NAMALWA (cell line): ENCODE measurements around the gene MAFG.

Source experiments
- DNase-seq: peaks from one replicate; pipeline ENCODE4 v3.0.0-alpha.2; 2015; ENCODE audit warnings: low spot score

Gene MAFG

DNA sequence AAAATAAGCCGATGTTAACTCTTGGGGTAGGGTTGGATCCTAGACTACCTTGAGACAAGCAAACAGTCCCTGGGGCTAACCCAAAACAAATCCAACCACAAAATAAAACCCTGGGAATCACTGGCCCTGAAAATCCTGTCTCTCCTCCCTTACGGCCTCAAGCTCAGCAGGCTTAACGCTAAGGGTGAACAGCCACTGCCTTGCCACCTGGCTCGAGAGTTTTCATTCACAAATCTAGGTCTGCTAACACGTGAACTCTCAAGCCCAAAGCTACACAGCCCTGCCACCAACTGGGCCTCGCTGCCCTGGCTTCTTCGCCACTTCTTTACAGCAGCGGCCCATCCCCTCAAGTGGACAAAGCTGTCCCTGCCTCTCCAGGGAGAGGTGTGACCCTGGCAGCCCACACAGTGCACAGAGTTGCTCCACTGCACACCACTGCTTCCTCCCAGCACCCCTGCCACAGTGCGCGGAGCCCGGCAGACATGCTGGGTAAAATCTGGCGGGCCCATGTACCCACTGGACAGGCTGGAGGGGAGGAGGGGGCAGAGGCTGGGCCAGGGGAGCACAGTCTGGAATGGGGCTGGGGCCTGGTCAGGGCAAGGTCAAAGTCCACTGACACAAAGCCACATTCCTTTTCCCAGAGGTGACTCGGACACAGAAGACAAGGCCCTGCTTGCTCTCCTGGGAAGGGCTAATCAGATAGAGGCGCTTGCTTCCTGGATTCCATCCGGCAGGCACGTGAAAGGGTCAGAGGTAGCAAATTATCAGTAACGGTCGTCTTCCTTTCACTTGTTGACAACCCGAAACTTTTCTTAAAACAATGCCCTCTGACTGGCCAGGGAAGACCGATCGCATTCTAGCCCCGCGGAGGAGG, 17.3 kb downstream of the MAFG start:
- no peak for DNase-seq

DNA sequence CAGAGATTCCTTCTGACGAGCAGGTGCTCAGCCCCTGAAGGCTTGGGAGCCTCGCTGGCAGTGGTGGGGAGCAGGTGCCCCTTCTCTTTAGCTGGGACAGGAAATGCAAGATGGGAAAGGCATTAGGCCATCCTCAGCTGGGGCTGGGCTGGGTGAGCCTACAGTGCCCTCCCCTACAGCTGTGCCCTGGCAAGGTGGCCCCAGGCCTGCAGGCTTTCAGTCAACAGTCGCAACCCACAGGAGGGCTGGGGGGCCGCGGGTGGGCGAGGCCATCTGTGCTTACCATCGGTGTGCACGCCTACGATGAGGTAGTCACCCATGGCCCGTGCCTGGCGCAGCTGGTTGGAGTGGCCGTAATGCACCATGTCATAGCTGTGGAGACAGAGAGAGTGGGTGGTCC, 18.3 kb downstream of the MAFG start:
- no peak for DNase-seq

DNA sequence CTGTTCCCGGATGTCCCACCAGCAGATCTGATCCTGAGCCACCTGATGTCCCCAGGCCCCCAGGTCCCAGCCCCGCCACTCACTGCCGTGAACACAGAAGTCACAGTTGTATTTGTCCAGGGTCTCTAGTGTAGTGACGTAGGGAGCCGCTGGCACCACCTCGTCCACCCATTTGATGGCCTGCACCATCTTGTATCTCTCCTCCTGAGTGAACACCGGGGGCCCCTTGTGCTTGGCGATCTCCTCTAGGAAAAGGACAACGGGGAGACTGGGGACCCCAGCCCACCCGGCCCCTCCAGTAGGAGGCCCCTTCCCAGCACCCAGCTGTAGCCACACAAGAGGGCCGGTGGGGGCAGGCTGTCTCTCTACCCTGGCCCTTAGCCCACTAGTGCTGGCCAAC, 18.7 kb downstream of the MAFG start:
- DNase-seq, result no peak

DNA sequence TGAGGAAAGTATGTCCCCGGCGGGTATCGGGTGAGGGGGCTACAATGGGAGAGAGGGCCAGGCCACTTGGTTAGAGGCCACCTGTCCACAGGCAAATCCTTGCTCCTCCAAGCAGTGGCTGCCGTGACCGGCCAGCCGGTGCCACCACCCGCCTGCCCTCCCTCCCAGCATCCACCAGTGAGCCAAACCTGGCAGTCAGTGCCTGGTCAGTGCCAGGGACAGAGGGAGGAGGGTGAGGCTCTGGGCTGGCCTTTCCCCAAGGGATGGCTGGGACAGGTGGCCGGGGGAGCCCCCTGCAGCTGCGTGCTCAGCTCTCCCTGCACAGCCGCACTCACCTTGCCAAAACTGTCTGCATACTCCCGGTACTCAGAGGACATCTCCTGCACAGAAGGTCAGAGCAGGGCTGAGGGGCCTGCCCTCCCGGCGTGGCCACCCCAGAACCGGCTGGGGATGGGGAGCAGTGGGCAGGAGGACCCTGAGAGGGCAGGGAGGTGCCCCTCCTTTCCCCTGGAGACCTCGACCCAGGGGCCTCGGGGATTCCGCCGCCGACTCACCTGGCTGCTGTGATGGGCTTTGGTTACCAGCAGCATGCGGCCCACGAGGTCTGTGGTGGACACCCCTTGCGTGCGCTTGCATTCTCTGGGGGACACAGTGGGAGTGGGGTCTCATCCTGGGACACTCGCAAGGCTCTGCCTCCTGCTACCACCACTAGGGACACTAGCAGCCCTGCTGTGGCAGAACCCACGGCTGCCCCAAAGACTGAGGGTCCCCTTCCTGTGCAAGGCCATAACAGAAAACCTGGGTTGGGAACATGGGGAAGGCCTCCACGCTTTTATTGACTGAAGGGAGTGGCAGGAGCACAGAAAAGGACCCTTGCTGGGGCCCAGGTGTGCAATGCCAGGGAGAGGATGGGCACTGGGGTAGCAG, 20.1 kb downstream of the MAFG start:
- DNase-seq, result no peak

DNA sequence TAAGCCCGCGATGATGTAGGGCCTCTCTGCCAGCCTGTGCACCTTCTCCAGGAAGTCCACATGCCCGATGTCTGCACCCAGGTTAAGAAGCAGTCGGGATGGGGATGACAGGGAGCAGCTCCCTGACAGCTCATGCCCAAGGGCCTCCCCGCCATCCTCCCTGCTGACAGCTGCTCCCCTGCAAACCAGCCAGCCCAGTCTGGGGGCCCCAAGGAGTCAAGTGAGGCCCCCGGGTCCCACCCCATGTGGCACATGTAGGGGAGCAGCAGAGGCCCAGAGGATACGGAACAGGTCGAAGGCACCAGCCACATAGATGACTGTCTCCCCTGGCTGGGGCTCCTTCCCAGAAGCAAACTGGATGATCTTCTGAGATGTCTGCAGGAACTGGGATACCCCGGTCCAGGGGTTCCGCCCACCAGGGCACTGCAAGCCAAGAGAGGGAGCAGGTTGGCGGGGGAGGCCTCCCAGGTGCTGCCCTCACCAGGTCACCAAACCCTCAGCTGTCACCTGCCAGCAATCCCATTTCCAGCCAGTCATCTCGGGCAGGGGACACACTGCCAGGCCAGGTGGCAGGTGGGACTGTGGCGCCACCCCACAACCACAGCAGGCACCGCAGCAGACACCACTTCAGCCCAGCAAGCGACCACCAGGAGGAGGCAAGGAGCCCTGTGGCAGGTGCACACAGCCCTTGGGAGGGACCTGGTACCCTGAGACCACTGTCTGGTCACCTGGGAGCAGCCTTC, 20.9 kb downstream of the MAFG start:
- DNase-seq, result peak; percentile 59

DNA sequence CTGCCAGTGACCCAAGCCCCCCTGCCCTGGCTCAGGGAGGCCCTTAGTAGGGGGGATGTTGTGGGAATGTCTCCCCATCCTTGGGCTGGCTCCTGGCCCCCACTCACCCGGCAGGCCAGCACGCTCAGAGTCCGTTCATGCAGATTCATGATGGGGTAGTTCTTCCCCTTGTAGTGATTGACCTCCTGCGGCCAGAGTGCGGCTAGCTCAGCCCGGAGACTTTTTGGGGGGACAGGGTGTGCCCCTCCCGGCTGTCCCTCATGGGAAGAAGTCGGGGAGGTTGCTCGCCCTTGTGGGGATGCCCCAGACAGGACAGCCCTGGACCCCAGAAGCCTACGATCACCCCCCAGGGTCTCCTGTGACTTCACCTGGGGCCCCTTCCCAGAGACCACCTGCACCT, 21.5 kb downstream of the MAFG start:
- no peak for DNase-seq

DNA sequence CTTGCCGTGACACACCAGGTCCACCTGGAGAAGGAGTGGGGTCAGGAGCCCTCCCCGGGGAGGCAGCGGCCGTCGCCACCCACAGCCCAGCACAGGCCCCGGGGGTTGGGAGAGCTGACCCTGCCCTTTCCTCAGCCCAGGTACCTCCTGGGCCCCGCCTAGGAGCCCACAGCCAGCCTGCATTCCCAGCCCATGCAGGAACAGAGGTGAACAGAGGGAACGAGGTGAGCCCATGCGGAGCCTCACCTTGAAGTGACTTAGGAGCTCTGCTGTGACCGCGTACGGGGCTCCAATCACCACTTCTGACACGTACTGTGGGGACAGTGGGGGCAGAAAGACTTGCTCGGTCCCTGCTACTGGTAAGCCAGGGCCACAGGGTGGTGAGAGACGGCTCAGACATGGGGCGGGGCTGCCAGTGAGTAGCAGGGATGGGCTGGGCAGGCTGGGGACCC, 22.1 kb downstream of the MAFG start:
- DNase-seq, result no peak

DNA sequence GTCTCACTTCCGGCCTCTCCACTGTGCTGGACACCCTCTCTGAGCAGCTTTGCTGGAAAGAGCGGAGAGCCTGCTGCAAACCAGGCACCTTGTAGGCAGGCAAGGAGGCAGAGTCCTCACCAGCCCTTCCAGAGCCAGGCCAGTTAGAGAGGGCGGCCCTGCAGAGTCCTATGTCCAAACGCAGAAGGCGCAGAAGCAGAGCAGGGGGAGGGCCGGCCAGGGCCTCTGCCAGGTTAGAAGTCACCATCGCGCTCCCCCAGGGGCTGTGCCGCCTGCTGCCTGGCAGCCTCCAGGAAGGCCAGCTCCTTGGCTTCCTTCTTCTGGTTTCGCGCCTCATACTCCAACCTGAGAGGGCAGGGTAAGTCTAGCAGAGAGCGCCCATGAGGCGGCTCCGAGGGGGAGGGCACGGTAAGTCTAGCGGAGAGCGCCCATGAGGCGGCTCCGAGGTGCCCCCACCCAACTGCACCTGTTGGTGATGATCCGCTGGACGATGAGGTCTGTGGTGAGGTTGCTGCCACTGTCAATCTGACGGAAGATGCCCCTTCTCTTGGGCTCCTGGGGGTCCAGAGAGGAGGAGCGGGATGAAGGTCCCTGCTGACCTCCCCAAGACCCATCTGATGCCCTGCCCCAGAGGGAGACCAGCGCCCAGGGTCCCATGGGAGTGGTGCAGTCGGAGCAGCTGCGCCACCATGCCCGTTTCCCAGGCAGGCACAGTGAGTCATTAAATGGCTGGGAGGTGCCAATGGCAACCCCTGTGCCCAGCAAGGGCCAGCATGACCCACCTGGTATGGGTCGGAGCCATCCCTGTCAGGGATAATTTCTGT, 22.7 kb downstream of the MAFG start:
- DNase-seq, result no peak

DNA sequence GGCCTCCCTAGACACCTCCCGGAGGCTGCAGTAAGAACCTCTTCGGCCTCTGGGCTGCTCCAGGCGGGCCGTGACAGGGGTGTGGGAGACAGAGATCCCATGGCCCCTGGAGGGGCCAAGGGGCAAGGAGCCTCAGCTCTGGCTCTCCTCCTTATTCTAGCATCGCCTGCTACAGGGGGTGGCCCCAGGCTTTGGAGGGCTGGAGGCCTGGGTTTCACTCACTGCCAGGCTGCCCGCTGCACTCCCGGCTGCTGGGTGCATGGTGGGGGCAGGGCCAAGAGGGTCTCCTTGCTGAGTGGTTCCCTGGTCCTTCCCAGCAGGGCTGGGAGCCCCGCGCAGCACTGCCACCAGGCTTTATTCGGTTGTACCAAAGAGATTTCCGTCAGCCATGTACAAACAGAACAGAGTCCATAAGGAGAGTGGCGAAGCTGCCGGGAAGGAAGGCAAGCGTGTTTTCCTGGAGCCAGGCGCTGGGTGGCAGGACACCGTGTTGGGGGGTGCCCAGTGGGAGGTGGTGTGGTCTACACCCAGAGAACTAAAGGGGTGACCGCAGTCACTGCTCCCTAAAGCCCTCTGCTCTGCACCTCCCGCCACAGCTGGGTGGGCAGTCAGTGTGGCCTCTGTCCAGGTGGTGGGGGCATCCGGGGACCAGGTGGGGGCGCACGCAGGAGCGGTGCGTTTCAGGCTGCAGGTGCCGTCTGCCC, 23.5 kb downstream of the MAFG start:
- no peak for DNase-seq

DNA sequence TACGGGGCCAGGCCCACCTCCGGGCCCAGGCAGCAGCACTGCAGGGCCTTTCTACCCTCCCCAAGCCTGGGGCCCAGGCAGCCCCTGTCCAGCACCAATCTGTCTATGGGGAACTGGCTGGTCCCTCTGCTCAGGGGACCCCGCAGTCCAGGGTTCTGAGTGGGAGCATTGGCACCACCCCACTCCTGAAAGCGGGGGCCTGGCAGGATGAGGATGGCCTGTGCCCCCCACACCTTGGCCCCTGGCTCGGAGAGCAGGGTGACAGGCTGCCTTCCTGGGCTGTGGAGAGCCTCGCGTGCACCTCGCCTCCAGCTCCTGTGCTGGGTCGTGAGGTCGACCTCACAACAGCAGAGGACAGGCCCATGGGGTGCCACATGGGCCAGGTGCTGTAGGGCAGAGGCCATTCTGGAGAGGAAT, 24.1 kb downstream of the MAFG start:
- DNase-seq, result no peak

DNA sequence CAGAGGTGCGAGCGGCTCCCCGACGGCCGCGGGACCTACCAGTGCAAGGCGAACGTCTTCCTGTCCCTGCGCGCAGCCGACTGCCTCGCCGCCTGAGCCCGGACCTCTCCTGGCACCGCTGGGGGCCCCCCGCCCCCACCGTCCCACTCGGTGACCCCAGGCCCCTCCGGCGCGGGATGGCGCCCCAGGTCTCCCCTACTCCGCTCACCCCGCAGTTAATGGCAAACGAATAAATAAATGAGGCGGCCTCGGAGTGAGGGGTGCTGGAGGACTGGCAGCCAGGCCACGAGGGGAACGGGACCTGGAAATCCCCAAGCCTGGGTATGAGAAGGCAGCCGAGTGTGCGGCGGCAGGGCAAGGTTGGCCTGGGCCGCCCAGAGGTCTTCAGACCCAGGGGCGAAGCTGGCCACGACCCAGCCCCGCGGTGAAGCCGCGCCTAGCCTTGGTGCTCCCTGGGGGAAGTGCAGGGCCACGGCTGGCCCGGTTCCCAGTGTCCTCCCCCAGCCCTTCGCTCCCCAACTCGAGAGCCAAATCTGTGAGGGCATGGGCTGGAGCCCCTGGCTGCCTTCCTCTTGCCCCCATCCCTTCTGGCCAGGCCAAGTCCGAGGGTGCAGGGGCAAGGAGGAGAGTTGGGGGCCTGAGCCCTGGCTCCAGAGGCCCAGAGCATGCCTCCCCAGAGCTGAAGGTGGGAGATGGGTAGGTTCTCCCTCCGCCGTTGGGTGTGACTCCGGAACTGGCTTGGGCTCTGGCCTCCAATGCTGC, 24.7 kb downstream of the MAFG start:
- DNase-seq, result no peak

DNA sequence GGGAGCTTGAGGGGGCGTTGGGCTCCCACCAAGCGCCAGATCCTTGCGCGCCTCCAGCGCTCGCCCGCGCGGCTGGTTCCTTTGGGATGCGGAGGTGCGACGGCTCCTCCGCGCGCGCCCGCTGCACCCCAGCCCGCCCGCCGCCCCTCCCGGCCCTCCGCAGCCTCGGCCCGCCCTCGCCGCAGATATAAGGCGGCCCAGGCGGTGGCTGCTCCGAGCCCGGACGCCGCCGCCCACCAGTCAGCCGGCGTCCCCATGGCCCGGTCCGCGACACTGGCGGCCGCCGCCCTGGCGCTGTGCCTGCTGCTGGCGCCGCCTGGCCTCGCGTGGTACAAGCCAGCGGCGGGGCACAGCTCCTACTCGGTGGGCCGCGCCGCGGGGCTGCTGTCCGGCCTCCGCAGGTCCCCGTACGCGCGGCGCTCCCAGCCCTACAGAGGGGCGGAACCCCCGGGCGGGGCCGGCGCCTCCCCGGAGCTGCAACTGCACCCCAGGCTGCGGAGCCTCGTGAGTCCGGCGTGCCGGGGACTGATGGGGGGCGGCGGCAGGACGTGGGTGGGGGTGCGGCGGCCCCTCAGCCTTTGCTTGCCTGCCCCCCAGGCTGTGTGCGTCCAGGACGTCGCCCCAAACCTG, 25.4 kb downstream of the MAFG start, which contains the start of gene NPB:
Gene NPB, plus strand, starts transcription at position 216 of the 630 bp plus-strand sequence. Its CDS starts 40 bp downstream, at position 256.
- DNase-seq, result no peak

DNA sequence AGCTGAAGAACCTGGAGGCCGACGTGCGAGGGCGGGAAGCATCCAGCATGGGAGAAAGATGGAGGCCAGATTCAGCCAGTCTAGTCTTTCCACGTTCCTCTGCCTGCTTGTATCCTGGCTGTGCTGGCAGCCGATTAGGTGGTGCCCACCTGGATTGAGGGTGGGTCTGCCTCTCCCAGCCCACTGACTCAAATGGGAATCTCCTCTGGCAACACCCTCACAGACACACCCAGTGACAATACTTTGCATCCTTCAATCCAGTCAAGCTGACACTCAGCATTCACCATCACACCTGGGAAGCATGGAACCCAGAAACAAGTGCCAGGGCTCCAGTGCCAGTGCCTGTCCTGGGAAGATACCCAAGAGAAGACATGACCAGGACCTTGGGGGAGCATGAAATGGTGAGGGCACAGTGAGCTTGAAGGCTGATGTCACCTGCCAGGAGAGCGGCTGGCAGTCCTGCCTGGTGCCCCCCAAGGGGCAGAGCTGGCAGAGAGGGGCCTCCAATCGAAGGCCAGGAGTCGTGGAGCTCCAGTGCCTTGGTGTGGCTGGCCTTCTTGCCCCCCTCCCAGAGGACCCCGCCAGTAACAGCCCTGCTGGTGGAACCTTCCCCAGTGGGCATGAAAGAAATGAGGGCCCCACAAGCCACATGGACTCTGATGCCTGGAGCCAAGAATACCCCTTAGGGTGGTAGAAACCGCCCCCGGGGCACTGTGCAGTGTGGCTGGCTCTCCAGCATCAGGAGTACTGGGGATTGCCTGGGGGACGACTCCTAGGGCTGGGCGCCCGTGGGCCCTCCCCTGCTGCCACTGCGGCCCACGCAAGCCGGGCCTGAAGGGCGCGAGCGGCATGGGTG, 26.1 kb downstream of the MAFG start:
- no peak for DNase-seq

DNA sequence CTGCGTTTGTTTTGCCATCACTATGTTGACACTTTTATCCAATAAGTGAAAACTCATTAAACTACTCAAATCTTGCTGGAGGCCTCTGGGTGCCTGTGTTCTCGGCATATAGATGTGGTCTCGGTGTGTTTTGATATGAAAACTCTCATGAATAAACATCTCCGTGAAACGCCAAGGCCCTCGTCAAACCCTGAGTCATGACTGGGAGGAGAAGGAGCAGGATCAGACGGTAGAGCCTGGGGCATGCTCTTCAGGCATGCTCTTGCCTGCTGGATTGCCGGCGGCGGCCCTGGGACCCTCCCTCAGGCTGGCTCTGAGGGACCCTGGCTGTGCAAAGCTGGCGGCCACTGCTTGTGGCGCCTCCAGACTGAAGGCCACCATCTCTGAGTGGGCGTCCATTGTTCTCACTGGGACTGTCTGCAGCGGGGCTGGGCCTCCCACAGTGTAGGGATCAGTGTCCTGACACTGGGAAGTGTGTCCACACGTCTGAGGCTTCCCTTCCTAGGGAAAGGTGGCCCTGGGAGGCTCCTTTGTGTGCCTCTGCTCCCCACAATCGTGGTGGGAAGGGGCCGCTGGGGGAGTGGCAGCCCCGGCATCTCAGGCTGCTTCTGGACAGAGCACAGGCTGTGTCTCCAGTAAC, 27.2 kb downstream of the MAFG start:
- no peak for DNase-seq

DNA sequence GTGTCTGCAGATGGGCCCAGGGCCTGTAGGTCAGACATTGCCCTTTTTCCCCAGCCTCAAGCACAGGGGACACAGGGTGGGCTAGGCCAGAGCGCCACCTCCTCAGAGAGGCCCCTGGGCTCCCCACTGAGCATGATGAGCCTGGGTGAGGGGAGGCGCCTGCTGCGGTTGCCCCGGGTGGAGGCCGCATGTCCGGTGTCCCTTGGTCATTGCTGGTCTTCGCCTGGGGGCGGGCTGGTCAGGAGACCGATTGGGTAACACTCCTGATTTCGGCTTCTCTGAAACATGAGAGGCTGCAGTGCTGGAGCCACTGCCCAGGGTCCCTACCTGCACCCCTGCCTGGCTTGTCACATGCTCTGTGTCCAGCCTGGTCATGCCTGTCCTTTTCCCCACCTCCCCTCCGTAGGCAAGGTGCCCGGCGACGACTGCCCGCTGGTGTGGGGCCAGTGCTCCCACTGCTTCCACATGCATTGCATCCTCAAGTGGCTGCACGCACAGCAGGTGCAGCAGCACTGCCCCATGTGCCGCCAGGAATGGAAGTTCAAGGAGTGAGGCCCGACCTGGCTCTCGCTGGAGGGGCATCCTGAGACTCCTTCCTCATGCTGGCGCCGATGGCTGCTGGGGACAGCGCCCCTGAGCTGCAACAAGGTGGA, 27.9 kb downstream of the MAFG start:
- DNase-seq, result no peak

DNA sequence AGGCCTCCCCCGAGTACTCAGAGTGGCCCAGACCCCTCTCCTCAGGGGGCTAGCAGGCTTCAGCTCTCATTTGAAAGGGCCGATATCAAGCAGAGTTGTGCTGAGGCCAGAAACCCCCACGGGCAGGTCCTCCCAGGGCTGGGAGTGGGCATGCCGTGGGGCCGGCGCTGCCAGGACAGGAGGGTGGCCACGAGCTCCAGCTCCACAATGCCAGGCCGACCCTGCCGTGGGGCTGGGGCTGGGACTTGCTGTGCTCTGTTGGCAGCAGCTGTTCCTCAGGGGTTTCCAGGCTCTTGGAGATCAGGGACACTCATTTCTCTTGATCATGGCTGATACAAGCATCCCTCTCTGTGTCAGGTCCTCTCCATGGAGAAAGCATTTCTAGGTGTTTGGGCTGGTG, 28.6 kb downstream of the MAFG start:
- DNase-seq, result no peak
